H1 (cell line): ENCODE results near the gene SHROOM4. TPM values are rescaled to one million over a fixed set of nuclear protein-coding genes. Genes with fewer than 3 reads are reported as not detected.

Experiments used
- CTCF ChIA-PET: fragments of 300-600 bp; sonication (Branson Sonifier 250); formaldehyde crosslinking; loops from one replicate; lab custom pipeline; 2021; ENCODE audit not compliant: partially characterized antibody; lab: Charles Lee
- POLR2A ChIA-PET: fragments of 300-600 bp; sonication (Branson Sonifier 250); formaldehyde crosslinking; loops from one replicate; lab custom pipeline; 2021; ENCODE audit warnings: inconsistent platforms; ENCODE audit not compliant: partially characterized antibody; lab: Charles Lee
- DNase-seq, 2 experiments: peaks; one replicate each; pipeline versions ENCODE4 v3.0.0 to v3.0.0-alpha.2; 2010 to 2022; ENCODE audit warnings: low spot score in 2 of 2, low read depth in 1 of 2, mixed read lengths in 1 of 2
- FAIRE-seq: peaks from 2 replicates; lab custom pipeline; 2011; peaks lifted over from hg19 to GRCh38; lab: Jason Lieb, UNC
- H2AFZ ChIP-seq: 2 replicates; pipeline ENCODE4 v1.8.1; 2012; ENCODE audit warnings: low read length, inconsistent platforms
- H2AK5ac ChIP-seq: 2 replicates; pipeline ENCODE4 v1.6.1; 2013; ENCODE audit warnings: low read depth, low read length
- H2BK120ac ChIP-seq: replicated peaks from 2 replicates; pipeline ENCODE3; 2013; ENCODE audit warnings: low read depth, low read length, inconsistent platforms
- H2BK12ac ChIP-seq: 2 replicates; pipeline ENCODE4 v1.6.1; 2013; ENCODE audit warnings: low read depth, low read length
- H2BK15ac ChIP-seq: 2 replicates; pipeline ENCODE4 v1.6.1; 2013; ENCODE audit warnings: low read length
- H2BK20ac ChIP-seq: 2 replicates; pipeline ENCODE4 v1.6.1; 2013; ENCODE audit warnings: low read length
- H2BK5ac ChIP-seq: 2 replicates; pipeline ENCODE4 v1.6.1; 2013; ENCODE audit warnings: low read depth, low read length
- H3K14ac ChIP-seq: 2 replicates; pipeline ENCODE4 v1.6.1; 2013; ENCODE audit warnings: inconsistent platforms; ENCODE audit not compliant: insufficient read length
- H3K18ac ChIP-seq: 2 replicates; pipeline ENCODE4 v1.6.1; 2013; ENCODE audit warnings: low read length; ENCODE audit errors: extremely low read depth
- H3K23ac ChIP-seq: 2 replicates; pipeline ENCODE4 v1.6.1; 2013; ENCODE audit warnings: inconsistent platforms; ENCODE audit not compliant: insufficient read length
- H3K23me2 ChIP-seq: 2 replicates; pipeline ENCODE4 v1.6.1; 2013; ENCODE audit warnings: low read depth, low read length
- H3K27ac ChIP-seq: 2 replicates; pipeline ENCODE4 v1.6.1; 2011; ENCODE audit warnings: low read depth, low read length, inconsistent platforms
- H3K27me3 ChIP-seq, 4 experiments: replicated peaks in 1 of 4; 1 replicate in 1 of 4; 2 replicates in 3 of 4; pipeline versions ENCODE4 v1.6.1 to v1.8.1; 2011 to 2013; ENCODE audit warnings: low read length in 3 of 4, mild to moderate bottlenecking in 3 of 4, inconsistent platforms in 2 of 4, mixed read lengths in 2 of 4, moderate library complexity in 1 of 4; ENCODE audit not compliant: control insufficient read depth in 3 of 4, insufficient read depth in 3 of 4; ENCODE audit errors: extremely low read depth in 1 of 4
- H3K36me3 ChIP-seq, 4 experiments: 2 replicates each; pipeline versions ENCODE4 v1.6.1 to v1.8.1; 2011 to 2013; ENCODE audit warnings: mild to moderate bottlenecking in 4 of 4, low read length in 3 of 4, moderate library complexity in 2 of 4, control low read depth in 1 of 4, inconsistent platforms in 1 of 4; ENCODE audit not compliant: insufficient read depth in 4 of 4, control insufficient read depth in 2 of 4
- H3K4ac ChIP-seq: replicated peaks from 2 replicates; pipeline ENCODE3; 2013; ENCODE audit warnings: low read length, low read depth, mixed read lengths, inconsistent platforms; ENCODE audit not compliant: insufficient read length
- H3K4me1 ChIP-seq, 4 experiments: replicated peaks in 1 of 4; 1 replicate in 1 of 4; 2 replicates in 3 of 4; pipeline versions ENCODE4 v1.6.1 to v1.8.1; 2011 to 2013; ENCODE audit warnings: low read length in 3 of 4, inconsistent platforms in 2 of 4, mixed read lengths in 1 of 4; ENCODE audit not compliant: insufficient read depth in 4 of 4, control insufficient read depth in 3 of 4
- H3K4me2 ChIP-seq, 2 experiments: 2 replicates each; pipeline versions ENCODE4 v1.6.1 to v1.8.1; 2011 to 2013; ENCODE audit warnings: low read depth in 2 of 2, low read length in 2 of 2, control low read depth in 1 of 2, inconsistent platforms in 1 of 2, mild to moderate bottlenecking in 1 of 2; ENCODE audit not compliant: insufficient read depth in 1 of 2
- H3K4me3 ChIP-seq, 4 experiments: fragments of 200-600, 300-600 bp in 1 of 4; sonication (generic), shearing (Covaris generic), sonication (Bioruptor Twin) in 1 of 4; 2 replicates each; pipeline versions ENCODE4 v1.5.1 to v1.8.1; 2011 to 2016; ENCODE audit warnings: low read length in 4 of 4, low read depth in 3 of 4, control low read depth in 2 of 4, inconsistent platforms in 2 of 4, mild to moderate bottlenecking in 2 of 4, mixed read lengths in 1 of 4, moderate library complexity in 1 of 4; ENCODE audit not compliant: insufficient read depth in 2 of 4; ENCODE audit errors: extremely low read depth in 1 of 4
- H3K56ac ChIP-seq: replicated peaks from 2 replicates; pipeline ENCODE3; 2013; ENCODE audit warnings: low read depth, mild to moderate bottlenecking, mixed read lengths, low read length, inconsistent platforms; ENCODE audit not compliant: insufficient read length
- H3K79me1 ChIP-seq: 2 replicates; pipeline ENCODE4 v1.6.1; 2013; ENCODE audit warnings: low read depth, low read length, control low read depth
- H3K79me2 ChIP-seq, 2 experiments: 2 replicates each; pipeline versions ENCODE4 v1.6.1 to v1.8.1; 2012 to 2013; ENCODE audit warnings: low read length in 2 of 2, mild to moderate bottlenecking in 2 of 2, inconsistent platforms in 1 of 2; ENCODE audit not compliant: insufficient read depth in 2 of 2, control insufficient read depth in 1 of 2
- H3K9ac ChIP-seq, 4 experiments: replicated peaks in 1 of 4; 1 replicate in 1 of 4; 2 replicates in 3 of 4; pipeline versions ENCODE4 v1.6.1 to v1.8.1; 2011 to 2013; ENCODE audit warnings: low read depth in 3 of 4, low read length in 3 of 4, control low read depth in 2 of 4, mild to moderate bottlenecking in 2 of 4, moderate library complexity in 2 of 4, inconsistent platforms in 1 of 4; ENCODE audit errors: extremely low read depth in 1 of 4
- H3K9me3 ChIP-seq, 2 experiments: 2 replicates each; pipeline versions ENCODE4 v1.6.1 to v1.8.1; 2012 to 2013; ENCODE audit warnings: mild to moderate bottlenecking in 2 of 2, moderate library complexity in 2 of 2, control low read depth in 1 of 2, inconsistent platforms in 1 of 2, low read depth in 1 of 2, low read length in 1 of 2, mixed read lengths in 1 of 2; ENCODE audit not compliant: insufficient read depth in 2 of 2
- H4K20me1 ChIP-seq, 2 experiments: replicated peaks in 1 of 2; 2 replicates each; pipeline versions ENCODE3 to v1.8.1; 2011 to 2013; ENCODE audit warnings: inconsistent platforms in 2 of 2, low read length in 2 of 2, mild to moderate bottlenecking in 1 of 2; ENCODE audit not compliant: insufficient read depth in 2 of 2, control insufficient read depth in 1 of 2
- H4K5ac ChIP-seq: 2 replicates; pipeline ENCODE4 v1.6.1; 2013; ENCODE audit warnings: low read length, low read depth, mixed read lengths, inconsistent platforms; ENCODE audit not compliant: insufficient read length
- H4K8ac ChIP-seq: 2 replicates; pipeline ENCODE4 v1.8.0; 2013; ENCODE audit warnings: mild to moderate bottlenecking, moderate library complexity, low read length, inconsistent platforms; ENCODE audit not compliant: insufficient read depth; ENCODE audit errors: extremely low read depth
- H4K91ac ChIP-seq: replicated peaks from 2 replicates; pipeline ENCODE3; 2013; ENCODE audit warnings: low read length, mixed read lengths, inconsistent platforms; ENCODE audit not compliant: insufficient read length
- BACH1 ChIP-seq: IDR thresholded peaks from 2 replicates; pipeline ENCODE4 v1.6.1; 2012; ENCODE audit warnings: low read length, improper control_type of control experiment
- RAD21 ChIP-seq, 2 experiments: IDR thresholded peaks in 1 of 2; conservative IDR thresholded peaks in 1 of 2; 2 replicates each; pipeline ENCODE4 v1.6.1; 2011; ENCODE audit warnings: low read depth in 2 of 2, low read length in 2 of 2, improper control_type of control experiment in 1 of 2, inconsistent platforms in 1 of 2, mild to moderate bottlenecking in 1 of 2, moderate library complexity in 1 of 2
- WGBS, 2 experiments: shearing (Covaris generic) in 1 of 2; methylation state at CpG; one replicate each; pipeline versions ENCODE4 v1.1.6 to v1.1.7; 2013 to 2015; ENCODE audit warnings: low lambda C conversion rate in 2 of 2, mixed read lengths in 2 of 2, inconsistent platforms in 1 of 2, low coverage in 1 of 2, missing lambda C conversion rate in 1 of 2; ENCODE audit not compliant: insufficient replicate concordance in 2 of 2, insufficient coverage in 1 of 2, insufficient read length in 1 of 2; ENCODE audit errors: extremely low coverage in 1 of 2, missing lambda C conversion rate in 1 of 2; 5-methylcytosine and 5-hydroxymethylcytosine counted together
- polyA plus RNA-seq, 7 experiments: library from polyadenylated mRNA; depleted of rRNA in 3 of 7; stranded (reverse) in 5 of 7; unstranded in 2 of 7; fragments of >200 nt in 5 of 7; fragments of 200-250 nt in 2 of 7; gene quantifications; 1 replicate in 5 of 7; 2 replicates in 1 of 7; 4 replicates in 1 of 7; pipeline versions ENCODE4 v1.2.1 to v1.2.3, GENCODE V29; 2011 to 2013; ENCODE audit warnings: missing spikeins in 2 of 7, mixed read lengths in 2 of 7
- total RNA-seq: library from RNA; stranded (reverse); fragmentation: NEBNext Ultra II Directional; extraction: Animal tissue kit (Norgen Biotek cat#: 25700); gene quantifications from 2 replicates; pipeline ENCODE4 v1.2.1, GENCODE V29; 2021
- TF ChIP-seq, protein P1 (sequence below), 3 experiments: IDR thresholded peaks; 1 replicate in 2 of 3; 2 replicates in 1 of 3; pipeline versions ENCODE4 v1.5.1 to v1.6.1; 2011; ENCODE audit warnings: low read length in 3 of 3, mild to moderate bottlenecking in 3 of 3, inconsistent platforms in 2 of 3, low read depth in 1 of 3, moderate library complexity in 1 of 3; ENCODE audit not compliant: insufficient read depth in 1 of 3; ENCODE audit errors: control extremely low read depth in 1 of 3

Gene SHROOM4
- total and polyA plus RNA-seq, 2 of the 8 experiments (the other 6 are each of a cell fraction or from before 2014, with no cell fraction given): 1.6 to 5.6 TPM

DNA sequence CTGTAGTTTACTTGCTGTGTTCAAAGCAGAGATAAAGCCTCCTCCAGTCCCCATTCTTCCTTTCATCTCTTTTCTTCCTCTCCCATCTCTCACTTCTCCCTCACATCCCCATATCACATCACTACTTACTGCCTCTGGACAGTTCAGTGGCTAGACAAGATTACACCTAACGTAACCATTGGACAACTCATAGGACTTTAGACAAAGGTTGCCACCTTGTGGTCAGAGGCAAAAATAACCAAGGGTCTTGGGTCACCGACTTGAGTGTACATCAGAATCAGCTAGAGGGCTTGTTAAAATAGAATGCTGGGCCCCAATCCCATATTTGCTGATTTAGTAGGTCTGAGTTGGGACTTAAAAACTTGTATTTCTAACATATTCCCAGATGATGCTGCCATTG is 234.0 kb downstream of the SHROOM4 start:
- no peak overlapping the region for H3K23ac ChIP-seq
- no peak overlapping the region for H2BK12ac ChIP-seq
- H3K4me2 ChIP-seq: no peak overlapping the region
- POLR2A ChIA-PET: interaction anchor here (1.1 to 1.2 kb wide), 2 partner anchors 15 kb away, joined by 3 to 4 read pairs; no protein-coding TSS in a partner anchor
- TF ChIP-seq, protein P1, sequence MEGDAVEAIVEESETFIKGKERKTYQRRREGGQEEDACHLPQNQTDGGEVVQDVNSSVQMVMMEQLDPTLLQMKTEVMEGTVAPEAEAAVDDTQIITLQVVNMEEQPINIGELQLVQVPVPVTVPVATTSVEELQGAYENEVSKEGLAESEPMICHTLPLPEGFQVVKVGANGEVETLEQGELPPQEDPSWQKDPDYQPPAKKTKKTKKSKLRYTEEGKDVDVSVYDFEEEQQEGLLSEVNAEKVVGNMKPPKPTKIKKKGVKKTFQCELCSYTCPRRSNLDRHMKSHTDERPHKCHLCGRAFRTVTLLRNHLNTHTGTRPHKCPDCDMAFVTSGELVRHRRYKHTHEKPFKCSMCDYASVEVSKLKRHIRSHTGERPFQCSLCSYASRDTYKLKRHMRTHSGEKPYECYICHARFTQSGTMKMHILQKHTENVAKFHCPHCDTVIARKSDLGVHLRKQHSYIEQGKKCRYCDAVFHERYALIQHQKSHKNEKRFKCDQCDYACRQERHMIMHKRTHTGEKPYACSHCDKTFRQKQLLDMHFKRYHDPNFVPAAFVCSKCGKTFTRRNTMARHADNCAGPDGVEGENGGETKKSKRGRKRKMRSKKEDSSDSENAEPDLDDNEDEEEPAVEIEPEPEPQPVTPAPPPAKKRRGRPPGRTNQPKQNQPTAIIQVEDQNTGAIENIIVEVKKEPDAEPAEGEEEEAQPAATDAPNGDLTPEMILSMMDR (IDR thresholded peaks at IDR 0.05; ENCODE audit: control extremely low read depth in 1 of 3, insufficient read depth in 1 of 3, low read depth in 1 of 3, low read length in 3 of 3): peak in 2 of 3 experiments; percentile 55 to 59; a peak in 3 of 4 replicates
- peak; percentile 72 to 82 for TF ChIP-seq RAD21 (IDR thresholded peaks at IDR 0.05 in 1 of 2, conservative IDR thresholded peaks at IDR 0.05 in 1 of 2; ENCODE audit: low read depth in 2 of 2, low read length in 2 of 2)
- TF ChIP-seq BACH1: no peak
- TF ChIP-seq, all 59 proteins: peak for 2
- Histone ChIP-seq H4K8ac (no peak overlapping the region), H2BK15ac (no peak overlapping the region), H3K79me1 (no peaks in the 10 kb centered on the region), H2BK5ac (no peak overlapping the region), H4K5ac (no peak overlapping the region), H4K20me1 (no peaks in the 10 kb centered on the region), H3K4me3 (no peak overlapping the region), H3K56ac (no peak overlapping the region), H3K36me3 (no peaks in the 10 kb centered on the region; a peak in 1 of 8 replicates), H3K4me1 (no peaks in the 10 kb centered on the region), H4K91ac (no peak overlapping the region), H3K18ac (no peak overlapping the region), H3K14ac (no peak overlapping the region), H2AK5ac (no peak overlapping the region), H3K23me2 (no peaks in the 10 kb centered on the region), H2BK20ac (no peak overlapping the region), H3K27ac (no peak overlapping the region), H3K79me2 (no peaks in the 10 kb centered on the region), H3K27me3 (peaks cover 0 to 16% (median 6%) of the 10 kb centered on the region in 4 experiments; a peak in 3 of 7 replicates), H2AFZ (no peak overlapping the region), H3K9me3 (no peaks in the 10 kb centered on the region), H3K9ac (no peak overlapping the region), H3K4ac (no peak overlapping the region), H2BK120ac (no peak overlapping the region)
- WGBS, 2 experiments: 21% methylated on average over 2 of the region's 2 CpGs; no CpG with 5 or more reads in 1 of the 2 experiments
- CTCF ChIA-PET: interaction anchor here (0.6 to 2.0 kb wide), 12 partner anchors 9 to 479 kb away, joined by 3 to 7 read pairs (median 4); no protein-coding TSS in a partner anchor
- DNase-seq (no peak), FAIRE-seq (peak; percentile 57)
